SK-N-DZ (cell line): ENCODE data around the gene COG1. TPM values are rescaled to one million over a fixed set of nuclear protein-coding genes. Genes with fewer than 3 reads are reported as not detected.
"Not testable (repeated sequence)": the region's sequence is repeated elsewhere in the genome, so short reads cannot be mapped to it uniquely, and the experiment has no call there.

ENCODE experiments used
- DNase-seq: peaks from one replicate; pipeline ENCODE4 v3.0.0-alpha.2; 2015; ENCODE audit warnings: low spot score
- polyA plus RNA-seq, 2 experiments: library from polyadenylated mRNA; depleted of rRNA; stranded (reverse); fragments of >200 nt; gene quantifications; 2 replicates each; pipeline ENCODE4 v1.2.3, GENCODE V29; 2014

Gene COG1, protein sequence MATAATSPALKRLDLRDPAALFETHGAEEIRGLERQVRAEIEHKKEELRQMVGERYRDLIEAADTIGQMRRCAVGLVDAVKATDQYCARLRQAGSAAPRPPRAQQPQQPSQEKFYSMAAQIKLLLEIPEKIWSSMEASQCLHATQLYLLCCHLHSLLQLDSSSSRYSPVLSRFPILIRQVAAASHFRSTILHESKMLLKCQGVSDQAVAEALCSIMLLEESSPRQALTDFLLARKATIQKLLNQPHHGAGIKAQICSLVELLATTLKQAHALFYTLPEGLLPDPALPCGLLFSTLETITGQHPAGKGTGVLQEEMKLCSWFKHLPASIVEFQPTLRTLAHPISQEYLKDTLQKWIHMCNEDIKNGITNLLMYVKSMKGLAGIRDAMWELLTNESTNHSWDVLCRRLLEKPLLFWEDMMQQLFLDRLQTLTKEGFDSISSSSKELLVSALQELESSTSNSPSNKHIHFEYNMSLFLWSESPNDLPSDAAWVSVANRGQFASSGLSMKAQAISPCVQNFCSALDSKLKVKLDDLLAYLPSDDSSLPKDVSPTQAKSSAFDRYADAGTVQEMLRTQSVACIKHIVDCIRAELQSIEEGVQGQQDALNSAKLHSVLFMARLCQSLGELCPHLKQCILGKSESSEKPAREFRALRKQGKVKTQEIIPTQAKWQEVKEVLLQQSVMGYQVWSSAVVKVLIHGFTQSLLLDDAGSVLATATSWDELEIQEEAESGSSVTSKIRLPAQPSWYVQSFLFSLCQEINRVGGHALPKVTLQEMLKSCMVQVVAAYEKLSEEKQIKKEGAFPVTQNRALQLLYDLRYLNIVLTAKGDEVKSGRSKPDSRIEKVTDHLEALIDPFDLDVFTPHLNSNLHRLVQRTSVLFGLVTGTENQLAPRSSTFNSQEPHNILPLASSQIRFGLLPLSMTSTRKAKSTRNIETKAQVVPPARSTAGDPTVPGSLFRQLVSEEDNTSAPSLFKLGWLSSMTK
- polyA plus RNA-seq (2014; cell fraction: cytosol; rRNA removed) = 22.9 and 29.5 TPM in 2 replicates
- 42.5 and 60.0 TPM in 2 replicates for polyA plus RNA-seq (2014; cell fraction: nucleus; rRNA removed)

DNA sequence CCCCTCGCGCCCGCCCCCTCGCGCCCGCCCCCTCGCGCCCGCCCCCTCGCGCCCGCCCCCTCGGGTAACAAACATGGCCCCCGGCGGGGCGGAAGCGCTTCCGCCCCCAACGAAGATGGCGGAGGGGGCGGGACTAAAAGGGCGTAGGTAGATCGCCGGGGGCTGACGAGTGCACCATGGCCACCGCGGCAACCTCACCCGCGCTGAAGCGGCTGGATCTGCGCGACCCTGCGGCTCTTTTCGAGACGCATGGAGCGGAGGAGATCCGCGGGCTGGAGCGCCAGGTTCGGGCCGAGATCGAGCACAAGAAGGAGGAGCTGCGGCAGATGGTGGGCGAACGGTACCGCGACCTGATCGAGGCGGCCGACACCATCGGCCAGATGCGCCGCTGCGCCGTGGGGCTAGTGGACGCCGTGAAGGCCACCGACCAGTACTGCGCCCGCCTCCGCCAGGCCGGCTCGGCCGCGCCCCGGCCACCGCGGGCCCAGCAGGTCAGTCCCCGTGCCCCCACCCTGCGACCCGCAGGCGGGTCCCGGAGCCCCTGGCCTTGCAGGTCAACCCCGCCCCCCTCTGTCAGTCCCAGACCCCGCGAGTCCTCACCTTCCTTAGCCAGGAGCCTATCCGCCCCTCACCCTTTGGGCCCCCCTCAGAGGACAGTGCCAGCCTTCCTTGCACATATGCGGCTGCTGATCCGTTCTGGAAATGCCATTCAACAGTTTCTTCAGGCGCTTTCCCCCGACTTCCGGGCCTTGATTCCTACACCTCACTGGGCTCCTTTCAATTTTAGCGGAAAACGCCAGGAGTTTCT is at the start of gene COG1:
TSS of gene COG1 (plus strand) at position 162 of the 808 bp plus-strand sequence. CDS start at position 177, 15 bp downstream.
- peak; percentile 88 for DNase-seq

GRCh38 chr17:73144209-73144608 is 48.6 kb upstream of the COG1 start:
- DNase-seq = not testable (repeated sequence)

DNA sequence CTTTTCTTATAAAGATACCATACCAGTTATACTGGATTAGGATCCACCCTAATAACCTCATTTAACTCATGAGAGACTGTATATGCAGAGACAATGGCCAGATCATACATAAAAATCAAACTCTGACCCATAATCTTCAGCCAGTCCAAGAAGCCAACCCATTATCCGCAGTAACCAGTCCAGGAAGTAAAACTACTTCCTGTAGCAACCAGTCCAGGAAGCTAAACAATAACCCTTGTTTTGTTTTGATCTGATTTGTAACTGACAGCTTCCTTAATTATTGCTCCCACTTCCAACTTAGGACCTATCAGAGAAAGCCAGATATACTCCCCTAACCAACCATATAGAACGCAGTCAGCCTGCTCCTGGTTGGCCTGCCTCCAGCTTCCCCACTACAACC is 47.2 kb upstream of the COG1 start:
- no peak for DNase-seq

DNA sequence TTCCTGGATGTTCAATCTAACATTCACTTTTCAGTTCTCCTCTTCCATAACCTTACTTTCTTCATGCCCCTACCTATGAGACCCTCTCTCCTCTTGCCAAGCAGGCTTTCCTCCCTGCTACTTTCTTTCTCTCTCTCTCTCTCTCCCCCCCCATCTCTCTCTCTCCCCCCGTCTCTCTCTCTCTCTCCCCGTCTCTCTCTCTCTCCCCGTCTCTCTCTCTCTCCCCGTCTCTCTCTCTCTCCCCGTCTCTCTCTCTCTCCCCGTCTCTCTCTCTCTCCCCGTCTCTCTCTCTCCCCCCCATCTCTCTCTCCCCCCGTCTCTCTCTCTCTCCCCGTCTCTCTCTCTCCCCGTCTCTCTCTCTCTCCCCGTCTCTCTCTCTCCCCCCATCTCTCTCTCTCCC is 45.1 kb upstream of the COG1 start:
- not testable (repeated sequence) for DNase-seq

DNA sequence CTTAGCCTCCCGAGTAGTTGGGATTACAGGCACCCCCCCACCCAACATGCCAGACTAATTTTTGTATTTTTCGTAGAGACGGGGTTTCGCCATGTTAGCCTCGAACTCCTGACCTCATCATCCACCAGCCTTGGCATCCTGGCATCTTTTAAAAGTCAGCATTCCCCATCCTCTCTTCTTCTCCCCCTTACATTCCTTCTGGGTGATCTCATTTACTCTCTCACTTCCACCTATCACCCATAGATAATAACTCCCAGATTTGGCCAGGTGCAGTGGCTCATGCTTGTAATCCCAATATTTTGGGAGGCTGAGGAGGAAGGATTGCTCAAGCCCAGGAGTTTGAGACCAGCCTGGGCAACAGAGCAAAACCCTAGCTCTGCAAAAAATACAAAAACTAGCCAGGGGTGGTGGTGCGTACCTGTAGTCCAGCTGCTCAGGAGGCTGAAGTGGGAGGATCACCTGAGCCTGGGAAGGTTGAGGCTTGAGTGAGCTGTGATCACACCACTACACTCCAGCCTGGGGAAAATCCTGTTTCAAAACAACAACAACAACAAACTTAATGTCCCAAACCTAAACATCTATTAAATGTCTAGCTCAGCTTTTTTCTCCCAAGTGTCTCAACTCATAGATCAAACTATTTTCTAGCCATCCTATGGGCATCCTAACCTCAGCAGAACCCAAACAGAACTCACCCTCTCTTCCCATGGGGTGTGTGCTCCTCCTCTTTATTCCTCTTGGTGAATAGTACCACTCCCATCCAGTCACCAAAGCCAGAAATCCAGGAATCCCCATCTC is 44.1 kb upstream of the COG1 start:
- DNase-seq = no peak

DNA sequence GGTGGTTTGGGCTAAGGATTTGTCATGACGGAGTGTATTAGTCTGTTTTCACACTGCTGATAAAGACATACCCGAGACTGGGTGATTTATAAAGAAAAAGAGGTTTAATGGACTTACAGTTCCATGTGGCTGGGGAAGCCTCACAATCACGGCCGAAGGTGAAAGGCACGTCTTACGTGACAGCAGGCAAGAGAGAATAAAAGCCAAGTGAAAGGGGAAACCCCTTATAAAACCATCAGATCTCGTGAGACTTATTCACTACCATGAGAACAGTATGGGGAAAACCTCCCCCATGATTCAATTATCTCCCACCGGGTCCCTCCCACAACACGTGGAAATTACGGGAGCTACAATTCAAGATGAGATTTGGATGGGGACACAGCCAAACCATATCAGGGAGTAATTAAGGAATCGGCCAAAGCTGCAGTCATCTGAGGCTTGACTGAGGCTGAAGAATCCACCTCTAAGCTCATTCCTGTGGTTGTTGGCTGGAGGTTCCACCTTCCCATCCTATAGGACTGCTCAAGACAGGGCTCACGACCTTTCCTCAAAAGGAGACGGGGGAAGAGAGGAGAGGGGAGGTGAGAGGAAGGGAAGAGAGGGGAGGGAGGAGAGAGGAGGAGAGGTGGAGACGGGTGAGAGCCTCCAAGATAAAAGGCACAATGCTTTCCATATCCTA is 42.1 kb upstream of the COG1 start:
- DNase-seq = not testable (repeated sequence)

- DNase-seq = no peak
These were observed 40.8 kb upstream of the COG1 start for GRCh38 chr17:73151916-73152632.

- DNase-seq = peak; percentile 92
These were observed 37.3 kb upstream of the COG1 start for GRCh38 chr17:73155410-73156165.

- peak; percentile 90 for DNase-seq
These were observed 36.6 kb upstream of the COG1 start for GRCh38 chr17:73156166-73156840.

DNA sequence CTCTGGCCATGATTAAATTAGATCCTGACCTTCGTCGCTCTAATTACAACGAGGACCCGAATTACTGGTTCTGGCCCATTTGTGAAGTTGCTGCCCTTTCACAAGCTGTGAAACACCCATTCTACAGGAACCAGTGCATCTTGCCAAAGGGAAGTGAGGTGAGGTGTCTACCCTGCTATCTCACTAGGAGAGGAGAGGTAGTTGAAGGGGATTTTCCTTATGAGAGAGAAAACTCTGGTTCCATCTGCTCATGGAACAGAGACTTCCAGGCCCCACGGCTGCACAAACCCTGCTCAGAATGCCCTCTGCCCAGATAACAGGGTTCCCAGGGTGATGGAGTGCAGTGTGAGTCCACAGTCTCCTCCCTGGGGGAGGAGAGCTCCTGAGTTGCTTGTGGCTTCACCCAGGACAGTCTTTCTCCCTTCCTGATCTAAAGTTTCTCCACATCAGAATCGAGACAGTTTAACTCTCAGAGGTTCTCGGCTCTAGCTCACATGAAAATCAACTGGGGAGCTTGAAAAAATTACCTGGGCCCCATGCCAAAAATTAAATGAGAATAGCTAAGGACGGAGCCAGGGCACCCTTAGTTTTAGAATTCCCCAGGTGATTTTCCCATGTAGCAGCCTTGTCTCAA is 35.9 kb upstream of the COG1 start:
- no peak for DNase-seq

DNA sequence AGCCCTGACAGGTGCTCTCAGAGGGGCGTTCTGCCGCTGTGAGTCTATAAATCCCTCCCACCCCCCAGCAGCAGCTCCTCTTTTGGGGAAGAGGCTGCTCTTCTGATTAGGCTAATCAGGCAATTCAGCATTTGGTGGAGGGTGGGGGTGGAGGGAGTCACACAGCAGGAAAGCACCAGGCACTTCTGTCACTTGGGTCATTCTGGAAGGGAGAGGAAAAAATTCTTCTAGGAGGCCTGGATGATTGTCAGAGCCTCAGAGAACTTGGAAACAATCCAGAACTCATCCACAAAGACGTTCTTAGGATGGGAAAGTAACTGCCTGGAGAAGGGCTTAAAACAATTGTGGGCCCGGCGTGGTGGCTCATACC is 35.3 kb upstream of the COG1 start:
- DNase-seq = no peak

DNA sequence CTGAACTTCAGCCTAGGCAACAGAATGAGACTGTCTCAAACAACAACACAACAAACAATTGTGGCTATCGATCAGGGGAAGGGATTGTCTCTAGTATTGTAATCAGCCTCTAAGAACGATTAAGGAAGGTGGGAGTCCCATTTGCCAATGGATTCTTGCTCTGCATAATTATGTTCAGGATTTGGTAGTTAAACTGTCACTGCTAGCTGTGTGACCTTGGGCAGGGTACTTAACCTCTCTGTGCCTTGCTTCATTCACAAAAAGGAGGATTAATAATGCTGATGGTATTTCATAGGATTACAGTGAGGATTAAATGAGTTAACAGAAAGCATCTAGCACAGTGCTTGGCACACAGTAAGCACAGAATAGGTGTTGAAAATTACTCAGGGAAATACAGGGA is 34.7 kb upstream of the COG1 start:
- DNase-seq = no peak

- no peak for DNase-seq
These were observed 31.8 kb upstream of the COG1 start for GRCh38 chr17:73160980-73161630.

DNA sequence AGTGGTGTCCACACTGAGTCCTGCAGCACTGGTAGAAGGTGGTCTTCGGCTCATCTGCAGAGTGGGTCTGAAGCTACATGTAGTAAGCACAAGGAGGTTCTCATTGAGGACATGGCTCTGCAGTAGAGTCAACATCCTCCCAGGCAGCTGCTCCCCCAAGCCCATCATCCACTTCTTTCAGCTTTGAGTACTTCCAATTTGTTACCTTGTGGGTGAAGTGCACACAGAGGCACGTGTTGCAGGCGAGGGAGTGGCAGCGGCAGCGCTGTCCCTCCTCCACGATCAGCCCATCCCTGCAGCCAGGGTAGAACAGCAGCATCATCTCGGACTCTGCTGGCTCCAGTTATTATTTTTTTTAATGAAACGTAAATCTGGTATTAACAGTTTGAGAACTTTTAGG is 29.8 kb upstream of the COG1 start:
- no peak for DNase-seq

- DNase-seq = no peak
These were observed 27.0 kb upstream of the COG1 start for GRCh38 chr17:73165616-73166404.
